IPS-11a (cell line): Measurements from ENCODE around the gene C5orf22.
"Not testable (repeated sequence)": the region's sequence is repeated elsewhere in the genome, so short reads cannot be mapped to it uniquely, and the experiment has no call there.

Experiments
- H3K4me3 ChIP-seq: one replicate; pipeline ENCODE4 v1.5.1; 2013; ENCODE audit warnings: low read depth, low read length, control low read depth

C5orf22 gene

GRCh38 chr5:31598640-31599611 lies 66.8 kb downstream of the C5orf22 start:
- H3K4me3 ChIP-seq = no peak overlapping the region

- H3K4me3 ChIP-seq = not testable (repeated sequence)
Observed at GRCh38 chr5:31602305-31602704, 70.2 kb downstream of the C5orf22 start.

DNA sequence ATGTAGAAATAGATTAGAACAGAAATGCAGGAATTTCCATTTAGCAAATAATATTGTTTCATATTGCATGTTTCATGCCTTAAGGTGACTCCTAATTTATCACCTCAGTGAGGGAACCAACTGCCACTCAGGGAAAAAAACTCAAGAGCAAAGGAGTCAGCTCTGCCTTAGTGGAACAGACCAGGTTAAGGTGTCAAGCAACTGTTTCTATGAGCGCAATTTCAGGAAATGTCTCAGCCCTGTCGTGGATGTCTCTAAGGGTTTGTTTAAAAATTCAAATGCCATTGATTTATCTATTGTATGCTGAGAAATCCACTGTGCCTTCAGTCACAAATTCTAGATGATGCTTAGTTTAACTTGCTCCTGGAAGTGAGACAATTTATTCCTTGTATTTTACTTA lies 72.1 kb downstream of the C5orf22 start:
- H3K4me3 ChIP-seq = no peak overlapping the region

DNA sequence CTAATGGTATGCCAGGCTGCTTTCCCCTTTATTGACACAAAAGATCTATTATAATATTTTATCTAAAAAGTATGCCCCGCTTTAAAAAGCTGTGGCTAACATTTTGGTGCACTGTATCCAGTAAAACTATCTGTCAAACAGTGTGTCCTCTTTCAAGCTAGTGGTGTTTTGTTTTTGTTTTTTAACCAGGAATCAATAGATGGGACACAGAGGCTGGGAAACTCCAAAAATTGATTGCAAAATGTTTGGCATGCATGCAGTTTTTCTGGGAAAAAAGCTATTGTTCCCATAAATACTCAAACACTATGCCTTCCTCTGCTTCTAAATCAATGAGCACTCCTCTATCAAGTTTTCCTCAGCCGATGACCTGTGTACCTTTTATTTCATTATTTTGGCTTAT lies 72.5 kb downstream of the C5orf22 start:
- H3K4me3 ChIP-seq = no peak overlapping the region
